ENCODE results near the gene PLEK2.
"Not testable (repeated sequence)": the region's sequence is repeated elsewhere in the genome, so short reads cannot be mapped to it uniquely, and the experiment has no call there.

The PLEK2 gene, protein sequence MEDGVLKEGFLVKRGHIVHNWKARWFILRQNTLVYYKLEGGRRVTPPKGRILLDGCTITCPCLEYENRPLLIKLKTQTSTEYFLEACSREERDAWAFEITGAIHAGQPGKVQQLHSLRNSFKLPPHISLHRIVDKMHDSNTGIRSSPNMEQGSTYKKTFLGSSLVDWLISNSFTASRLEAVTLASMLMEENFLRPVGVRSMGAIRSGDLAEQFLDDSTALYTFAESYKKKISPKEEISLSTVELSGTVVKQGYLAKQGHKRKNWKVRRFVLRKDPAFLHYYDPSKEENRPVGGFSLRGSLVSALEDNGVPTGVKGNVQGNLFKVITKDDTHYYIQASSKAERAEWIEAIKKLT
- 0.22 to 0.26 reads per million in 2 donors for total RNA-seq

DNA sequence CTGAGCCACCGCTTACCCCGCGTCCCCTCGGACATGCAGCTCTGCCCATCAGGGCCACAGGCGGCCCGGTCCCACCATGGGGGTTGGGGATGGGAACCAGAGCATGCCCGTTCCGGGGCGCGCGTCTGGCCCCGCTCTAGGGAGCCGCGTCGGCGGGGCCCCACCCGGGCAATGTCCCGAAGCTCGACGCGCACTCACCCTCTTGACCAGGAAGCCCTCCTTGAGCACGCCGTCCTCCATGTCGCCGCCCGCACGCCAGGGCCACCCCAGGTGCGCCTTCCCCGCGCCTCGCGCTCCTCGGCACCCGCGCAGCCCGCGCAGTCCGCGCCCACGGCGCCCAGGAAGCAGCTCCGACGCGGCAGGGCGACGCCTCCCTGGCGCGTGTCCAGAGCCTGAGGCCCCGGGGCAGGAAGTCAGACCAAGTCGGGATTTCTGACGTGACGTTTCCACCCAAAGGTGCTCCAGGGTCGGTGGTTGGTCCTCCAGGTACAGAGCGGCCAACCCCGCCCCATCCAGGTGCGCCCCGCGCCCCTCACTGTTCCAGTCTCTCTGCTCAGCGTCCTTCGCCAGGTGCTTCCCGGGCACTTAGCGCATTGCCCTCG, at the start of gene PLEK2:
Gene PLEK2, minus strand, starts transcription at position 346 of the 602 bp plus-strand sequence. Its CDS starts 106 bp downstream, at position 240.
- no peak for DNase-seq

DNA sequence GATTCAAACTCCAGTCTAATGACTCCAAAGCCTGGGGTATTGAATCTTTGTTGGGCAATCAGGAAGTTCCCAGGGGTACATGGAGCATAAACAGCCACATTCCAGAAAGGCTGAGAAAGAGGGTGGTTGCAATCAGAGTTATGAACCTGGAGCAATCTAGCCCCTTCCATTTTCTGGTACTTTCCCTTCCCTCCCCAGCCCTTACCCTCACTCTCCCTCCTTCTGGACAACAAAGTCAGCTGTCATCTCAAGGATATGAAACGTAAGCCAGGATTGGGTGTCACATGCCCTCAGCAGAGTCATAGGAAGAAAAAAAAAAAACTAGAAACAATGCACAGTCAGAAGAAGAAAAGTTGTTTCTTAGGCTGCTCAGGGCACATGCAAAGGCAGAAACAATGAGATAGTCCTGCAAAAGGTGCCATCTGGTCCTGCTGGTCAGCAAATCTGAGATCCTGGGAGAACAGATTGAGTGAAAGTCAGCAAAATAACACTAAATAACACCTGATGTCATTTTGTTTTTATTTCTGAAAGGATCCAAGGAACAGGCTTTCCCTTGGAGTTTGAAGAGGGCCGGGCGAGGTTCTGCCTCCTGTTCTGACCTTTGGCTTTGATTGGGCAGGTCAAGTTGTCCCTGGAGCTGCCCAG, 49.5 kb upstream of the PLEK2 start:
- DNase-seq: no peak

DNA sequence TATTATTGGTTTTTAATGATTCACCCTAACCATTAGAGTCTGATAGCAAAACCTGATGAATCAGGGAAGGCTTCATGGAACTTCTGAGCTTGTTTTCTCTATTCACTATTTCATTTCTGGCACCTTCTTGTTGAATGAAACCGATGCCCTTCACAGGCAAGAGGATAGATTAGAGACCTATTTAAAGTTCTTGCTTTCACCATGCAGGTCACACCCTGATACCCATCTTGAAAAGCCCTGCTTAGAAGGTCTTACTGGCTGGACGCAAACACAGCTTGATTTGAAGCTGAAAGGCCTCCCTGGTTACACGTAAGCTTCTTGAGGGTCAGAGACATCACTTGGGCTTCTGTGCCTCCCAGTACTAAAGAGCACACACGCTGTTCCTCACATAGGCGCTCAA, 47.4 kb upstream of the PLEK2 start:
- DNase-seq: no peak

DNA sequence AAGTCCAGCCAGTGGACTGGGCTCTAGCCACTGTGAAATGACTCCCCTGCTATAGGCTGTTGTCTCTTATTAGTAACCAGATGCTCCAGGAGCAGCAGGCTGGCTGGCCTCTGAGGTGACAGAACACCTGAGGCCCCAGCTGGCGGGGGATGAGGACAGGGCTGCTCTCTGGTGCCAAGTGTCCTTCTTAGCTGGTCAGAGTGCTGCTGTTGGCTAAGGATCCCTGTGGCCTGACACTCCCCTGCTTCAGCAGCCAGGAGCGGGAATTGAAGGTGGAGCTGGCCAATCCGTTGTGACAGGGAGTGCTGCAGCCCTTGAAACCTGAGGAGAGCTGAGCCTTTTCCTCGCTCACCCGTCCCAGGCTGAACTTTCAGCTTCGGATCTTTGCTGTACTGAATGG, 45.8 kb upstream of the PLEK2 start:
- no peak for DNase-seq

DNA sequence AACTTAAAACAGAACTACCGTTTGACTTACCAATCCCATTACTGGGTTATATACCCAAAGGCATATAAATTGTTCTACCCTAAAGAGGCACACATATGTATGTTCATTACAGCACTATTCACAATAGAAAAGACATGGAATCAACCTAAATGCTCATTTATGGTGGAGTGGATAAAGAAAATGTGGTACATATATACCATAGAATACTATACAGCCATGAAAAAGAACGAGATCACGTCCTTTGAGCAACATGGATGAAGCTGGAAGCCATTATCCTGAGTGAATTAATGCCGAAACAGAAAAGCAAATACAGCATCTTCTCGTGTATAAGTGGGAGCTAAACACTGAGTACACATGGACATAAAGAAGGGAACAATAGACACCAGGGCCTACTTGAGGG, 44.8 kb upstream of the PLEK2 start:
- no peak for DNase-seq

DNA sequence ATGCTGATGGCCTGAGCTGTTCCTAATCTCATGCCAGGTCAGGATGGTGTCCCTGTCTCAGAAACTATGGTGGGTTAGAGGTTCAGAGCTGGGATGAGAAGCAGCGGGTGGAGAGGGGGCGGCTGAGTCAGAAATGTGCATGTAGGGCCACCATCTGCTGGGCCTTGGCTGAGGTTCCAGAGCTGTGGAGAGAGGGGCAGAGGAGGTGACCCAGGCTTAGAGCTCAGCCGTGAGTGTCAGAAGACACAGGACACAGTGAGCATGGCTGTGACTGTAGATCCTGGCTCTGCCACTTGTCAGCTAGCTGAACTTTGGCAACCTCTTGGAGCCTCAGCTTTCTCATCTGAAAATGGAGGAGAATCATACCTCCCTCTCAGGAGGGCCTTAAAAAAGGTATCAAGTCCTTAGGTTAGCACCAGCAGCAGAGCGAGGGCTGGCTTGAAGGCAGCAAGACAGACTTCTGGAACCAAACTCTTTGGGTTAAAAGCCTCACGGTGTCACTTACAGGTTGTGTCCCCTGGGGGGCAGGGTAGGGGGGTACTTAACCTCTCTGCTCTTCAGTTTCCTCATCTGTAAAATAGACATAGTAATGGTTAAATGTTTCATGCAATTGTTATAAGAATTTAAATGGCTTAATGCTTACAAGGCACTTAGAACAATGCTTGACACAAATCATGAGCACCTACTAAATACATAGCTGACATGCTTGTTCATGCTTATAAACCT, 41.8 kb upstream of the PLEK2 start:
- no peak for DNase-seq

DNA sequence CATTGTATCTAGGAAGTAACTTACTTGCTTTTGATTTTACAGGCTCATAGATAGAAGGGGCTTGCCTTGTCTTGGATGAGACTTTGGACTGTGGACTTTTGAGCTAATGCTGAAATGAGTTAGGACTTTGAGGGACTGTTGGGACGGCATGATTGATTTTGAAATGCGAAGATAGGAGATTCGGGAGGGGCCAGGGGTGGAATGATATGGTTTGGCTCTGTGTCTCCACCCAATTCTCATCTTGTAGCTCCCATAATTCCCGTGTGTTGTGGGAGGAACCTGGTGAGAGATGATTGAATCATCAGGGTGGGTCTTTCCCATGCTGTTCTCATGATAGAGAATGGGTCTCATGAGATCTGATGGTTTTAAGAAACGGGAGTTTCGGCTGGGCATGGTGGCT, 39.7 kb upstream of the PLEK2 start:
- not testable (repeated sequence) for DNase-seq

DNA sequence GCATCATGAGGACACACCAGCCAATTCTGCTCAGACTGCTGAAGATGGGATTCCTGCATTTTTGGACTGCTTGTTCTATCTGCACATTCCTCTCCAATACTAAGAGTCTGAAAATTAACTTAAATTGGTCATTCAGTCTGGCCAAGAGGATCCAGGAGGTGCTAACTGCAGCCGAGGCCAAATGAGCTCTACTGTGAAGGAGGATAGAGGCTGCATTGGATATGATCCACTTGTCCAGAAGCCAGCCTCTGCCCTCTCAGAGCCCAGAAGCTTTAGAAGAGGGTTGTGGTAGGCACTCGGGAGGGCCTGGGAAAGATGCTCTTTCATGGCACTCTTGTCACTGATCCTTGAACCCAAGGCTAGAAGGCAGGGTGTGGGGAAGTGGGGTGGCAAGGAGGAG, 37.1 kb upstream of the PLEK2 start:
- DNase-seq: no peak

DNA sequence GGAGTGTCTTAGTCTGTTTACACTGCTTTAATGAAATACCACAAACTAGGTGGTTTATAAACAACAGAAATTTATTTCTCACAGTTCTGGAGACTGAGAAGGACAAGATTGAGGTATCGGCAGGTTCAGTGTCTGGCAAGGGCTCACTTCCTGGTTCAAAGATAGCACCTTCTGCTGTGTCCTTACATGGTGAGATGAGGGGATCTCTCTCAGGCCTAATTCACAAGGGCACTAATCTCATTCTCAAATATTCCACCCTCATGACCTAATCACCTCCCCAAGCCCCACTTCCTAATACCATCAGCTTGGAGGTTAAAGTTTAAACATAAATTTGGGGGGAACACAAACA, 35.0 kb upstream of the PLEK2 start:
- DNase-seq: no peak

DNA sequence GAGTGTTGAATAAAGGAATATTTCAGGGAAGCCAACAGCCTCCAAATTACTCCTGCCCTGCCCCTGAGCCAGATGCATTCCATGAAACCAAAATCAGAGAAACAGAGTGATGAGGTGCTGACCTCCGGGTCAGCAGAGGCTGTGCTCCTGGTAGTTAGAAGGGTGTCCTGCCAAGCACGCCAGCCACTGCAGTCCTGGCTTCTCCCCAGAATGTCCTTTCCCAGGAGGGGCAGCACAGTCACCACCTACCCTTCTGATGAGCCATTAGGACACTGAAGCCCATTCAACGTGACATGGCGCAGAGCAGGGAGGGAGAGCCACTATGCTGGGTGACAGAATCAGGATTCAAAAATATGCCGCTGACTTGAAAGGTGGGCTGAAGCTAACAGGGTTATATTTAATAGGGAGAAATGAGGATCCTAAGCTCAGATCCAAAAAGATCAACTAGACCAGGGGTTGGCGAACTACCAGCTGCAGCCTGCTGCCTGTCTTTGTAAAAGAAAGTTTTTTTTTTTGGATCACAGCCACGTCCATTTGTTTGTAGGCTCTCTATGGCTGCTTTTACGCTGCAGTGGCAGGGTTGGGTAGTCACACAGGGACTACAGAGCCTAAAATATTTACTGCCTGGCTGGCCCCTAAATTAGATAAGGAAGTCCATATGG, 34.5 kb upstream of the PLEK2 start:
- DNase-seq: no peak

DNA sequence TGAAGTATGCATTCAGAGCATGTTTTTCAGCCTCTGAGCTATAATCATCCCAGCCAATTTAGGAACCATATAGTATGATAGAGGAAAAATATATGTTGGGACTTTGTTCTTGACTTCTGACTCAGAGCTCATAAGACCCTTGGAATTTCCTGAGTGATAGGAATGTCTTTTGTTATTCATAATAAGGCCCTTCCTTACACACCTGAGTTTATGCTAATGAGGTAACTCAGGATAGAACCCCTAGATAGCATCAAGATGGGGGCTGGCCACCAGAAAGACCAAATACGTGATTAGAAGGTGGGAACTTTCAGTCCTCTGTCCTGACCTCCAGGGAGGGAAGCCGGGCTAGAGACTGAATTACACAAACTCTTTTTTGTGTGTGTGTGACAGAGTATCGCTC, 32.4 kb upstream of the PLEK2 start:
- DNase-seq: no peak

DNA sequence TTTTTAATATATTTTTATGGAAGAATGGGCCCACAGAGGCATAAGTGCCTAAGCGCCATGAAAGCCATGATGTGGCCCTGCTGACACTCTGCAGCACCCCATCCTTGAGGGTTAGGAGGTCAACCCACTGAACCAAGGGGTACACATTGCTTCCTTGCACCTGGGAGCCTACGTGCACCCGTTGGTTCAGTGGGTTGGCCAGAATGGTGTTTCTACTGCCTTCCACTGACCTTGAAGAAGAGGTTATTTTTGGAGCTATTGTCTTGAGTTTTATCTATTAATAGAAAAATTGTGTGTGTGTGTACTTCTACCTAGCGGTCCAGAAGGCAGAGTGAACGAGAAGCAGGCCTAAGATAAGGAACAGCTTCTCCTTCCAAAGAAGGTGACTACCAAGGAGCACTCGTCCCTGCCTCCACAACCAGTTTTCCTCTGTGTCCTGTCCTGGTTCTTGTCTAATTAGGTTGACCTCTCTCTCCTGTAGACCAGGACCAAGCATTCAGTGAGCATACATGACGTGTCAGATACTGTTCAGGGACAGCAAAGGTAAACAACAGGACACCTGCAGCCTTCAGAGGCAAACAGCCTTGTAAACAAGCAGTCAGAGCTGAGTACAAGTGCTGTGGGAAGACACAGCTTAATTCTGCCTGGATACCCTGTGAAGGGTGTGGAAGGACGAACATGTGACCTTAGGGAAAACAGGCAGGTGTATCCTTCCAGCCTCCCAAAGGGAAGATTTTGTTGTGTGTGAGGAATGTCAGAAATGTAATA, 30.4 kb upstream of the PLEK2 start:
- no peak for DNase-seq

DNA sequence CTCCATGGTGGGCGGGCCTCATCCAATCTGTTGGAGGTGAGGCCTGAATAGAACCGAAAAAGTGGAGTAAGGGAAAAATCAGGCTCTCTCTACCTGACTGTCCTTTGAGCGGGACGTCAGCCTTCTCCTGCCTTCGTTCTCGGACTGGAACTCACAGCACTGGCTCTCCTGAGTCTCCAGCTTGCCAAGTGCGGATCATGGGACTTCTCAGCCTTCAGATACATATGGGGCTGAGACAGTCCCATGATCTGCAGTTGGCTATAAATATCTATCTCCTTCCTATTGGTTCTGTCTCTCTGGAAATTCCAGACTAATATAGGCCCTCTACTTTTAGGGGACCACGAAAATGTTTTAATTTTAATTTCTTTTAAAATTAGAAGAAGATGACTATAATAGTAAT, 29.7 kb upstream of the PLEK2 start:
- no peak for DNase-seq

DNA sequence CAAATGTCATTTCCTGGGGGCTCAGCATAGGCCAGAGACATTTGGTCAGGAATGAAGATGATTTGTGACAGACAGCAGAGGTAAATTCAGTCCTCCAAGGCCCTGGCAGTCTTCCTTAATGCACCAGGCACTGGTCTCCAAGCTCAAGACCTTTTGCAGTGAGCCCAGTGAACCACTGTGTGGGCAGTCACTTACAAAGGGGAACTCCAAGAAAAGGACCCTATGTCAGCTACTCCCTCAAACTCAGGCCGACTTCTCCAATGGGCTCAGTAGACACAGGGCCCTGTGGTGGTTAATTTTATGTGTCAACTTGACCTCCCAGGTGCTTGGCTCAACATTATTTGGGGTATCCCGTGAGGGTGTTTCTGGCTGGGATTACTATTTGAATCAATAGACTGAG, 29.3 kb upstream of the PLEK2 start:
- DNase-seq: no peak

DNA sequence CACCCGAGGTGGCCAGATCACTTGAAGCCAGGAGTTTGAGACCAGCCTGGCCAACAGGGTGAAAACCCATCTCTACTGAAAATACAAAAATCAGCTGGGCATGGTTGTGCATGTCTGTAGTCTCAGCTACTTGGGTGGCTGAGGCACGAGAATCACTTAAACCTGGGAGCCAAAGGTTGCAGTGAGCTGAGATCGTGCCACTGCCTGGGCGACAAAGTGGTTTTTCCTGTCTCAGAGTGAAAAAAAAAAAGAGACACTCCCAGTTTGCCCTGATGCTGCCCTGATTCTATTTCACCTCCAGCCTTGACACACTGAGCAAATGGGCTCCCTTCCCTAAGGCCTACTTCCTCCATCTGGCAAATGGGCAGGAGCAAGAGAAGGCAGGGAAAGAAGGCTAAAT, 28.5 kb upstream of the PLEK2 start:
- DNase-seq: no peak

DNA sequence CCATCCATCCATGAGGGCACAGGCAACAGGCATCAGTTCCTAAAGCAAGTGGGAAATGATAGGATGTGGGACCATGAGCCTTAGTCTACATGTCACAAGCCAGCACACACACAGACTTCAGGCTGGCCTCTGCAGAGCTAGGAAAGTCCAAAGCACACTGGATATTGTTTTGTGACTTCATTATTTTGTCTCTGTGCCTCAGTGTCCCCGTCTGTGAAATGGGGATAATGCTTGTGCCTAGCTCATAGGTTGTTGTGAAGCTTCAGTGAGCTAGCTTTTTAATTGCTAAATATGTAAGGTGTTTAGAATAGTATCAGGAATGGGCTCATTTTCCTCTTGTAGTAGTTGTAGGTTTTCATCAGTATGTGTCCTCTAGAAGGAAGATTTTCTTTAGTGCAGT, 27.0 kb upstream of the PLEK2 start:
- DNase-seq: no peak

DNA sequence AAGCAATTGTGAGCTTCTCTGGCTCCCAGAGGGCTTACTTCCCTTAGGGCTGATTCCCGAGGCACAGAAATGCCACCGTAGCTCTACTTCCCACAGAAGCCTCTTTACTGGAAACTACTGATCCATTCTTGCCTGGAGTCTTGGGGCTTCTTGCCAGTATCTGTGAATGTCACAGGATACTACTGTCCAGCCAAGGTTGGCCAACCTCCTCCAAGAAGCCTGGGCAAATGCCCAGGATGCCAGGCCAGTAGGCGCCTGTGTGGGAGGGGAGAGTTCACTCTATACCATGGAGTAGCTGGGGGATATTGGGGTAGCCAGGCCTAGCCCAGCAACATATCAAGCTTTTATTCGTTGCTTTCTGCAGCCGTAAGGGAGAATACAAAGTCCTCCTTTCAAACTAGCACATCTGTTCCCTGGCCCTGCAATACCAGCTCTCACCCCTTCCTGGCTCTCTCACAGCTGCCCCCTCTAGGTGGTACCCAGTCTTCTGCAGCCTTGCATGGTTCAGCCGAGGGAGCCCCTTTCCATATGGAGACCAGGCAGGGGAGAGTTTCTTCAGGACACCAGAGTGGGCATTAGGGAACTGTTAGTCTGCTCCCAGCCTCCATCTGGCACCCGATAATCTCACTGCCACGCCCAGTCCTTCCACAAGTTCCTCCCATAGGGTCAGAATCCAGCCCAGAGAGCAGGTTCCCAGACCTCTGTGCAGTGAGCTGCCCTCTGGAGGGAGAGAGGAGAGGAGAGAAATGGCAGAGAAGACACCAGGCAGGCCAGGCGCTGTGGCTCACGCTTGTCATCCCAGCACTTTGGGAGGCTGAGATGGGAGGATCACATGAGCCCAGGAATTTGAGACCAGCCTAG, 24.3 kb upstream of the PLEK2 start:
- no peak for DNase-seq

DNA sequence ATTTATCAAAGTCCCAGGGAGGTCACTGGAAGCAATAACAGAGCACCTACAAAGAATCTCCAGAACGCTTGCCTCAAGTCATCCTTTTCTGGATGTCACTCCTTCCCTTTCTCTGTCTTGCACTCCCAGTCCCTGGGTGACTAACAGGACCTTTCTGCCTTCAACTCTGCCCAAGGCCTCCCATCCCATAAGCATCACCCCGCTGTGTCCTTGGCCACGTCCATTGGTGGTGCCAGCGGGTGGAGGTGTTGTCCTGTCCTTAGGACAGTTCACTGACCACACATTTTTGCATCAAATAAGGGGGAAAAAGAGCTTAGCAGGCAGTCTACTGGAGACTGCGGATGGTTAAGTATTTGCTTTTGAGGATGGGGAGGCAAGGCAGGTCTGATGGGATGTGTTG, 23.6 kb upstream of the PLEK2 start:
- no peak for DNase-seq

DNA sequence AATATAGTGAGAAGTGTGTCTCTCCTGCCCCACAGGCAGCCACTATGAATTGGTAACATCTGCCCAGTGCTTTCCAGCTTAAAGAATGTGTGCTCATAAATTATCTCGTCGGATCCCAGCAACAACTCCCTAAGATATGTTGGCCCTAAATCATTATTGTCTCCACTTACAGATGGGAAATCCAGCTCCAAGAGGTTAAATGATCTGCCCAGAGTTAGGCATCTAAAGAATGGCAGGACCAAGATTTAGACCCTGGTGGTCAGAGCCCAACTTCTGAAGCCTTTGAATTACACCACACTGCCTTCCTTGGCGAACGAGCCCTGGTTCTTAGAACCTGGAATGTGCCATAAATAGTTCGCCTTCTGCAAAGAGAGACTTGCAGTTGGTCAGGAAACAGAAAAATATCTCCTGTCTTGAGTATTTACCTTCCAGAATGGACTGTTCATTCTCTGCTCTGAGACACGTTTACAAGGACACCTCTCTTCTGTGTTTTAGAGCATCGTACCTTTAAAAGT, 20.1 kb upstream of the PLEK2 start:
- DNase-seq: no peak

DNA sequence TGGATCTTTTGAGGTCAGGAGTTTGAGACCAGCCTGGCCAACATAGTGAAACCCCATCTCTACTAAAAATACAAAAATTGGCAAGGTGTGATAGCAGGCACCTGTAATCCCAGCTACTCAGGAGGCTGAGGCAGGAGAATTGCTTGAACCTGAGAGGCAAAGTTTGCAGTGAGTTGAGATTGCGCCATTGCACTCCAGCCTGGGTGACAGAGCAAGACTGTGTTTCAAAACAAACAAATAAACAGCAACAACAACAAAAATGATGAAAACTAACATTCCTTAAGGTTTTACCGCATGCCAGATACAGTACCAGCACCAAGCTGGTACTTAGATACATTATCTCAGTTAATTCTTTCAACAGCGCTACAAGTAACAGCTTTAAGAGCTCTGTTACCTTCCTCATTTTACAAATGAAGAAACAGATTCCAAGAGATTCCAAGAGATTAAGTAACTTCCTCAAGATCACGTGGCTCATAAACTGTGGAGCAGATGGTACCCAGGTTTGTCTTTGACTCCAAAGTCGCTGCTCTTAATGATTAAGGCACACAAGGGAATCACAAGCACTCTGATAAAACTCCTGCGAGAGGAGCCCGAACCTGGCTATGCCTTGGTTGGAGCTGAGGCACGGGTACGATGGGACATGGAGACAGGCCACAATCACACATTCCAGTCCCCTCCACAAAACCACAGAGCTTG, 17.7 kb upstream of the PLEK2 start:
- DNase-seq: no peak
